OCI-LY7 (cell line): ENCODE data around the gene TMED1. TPM values are rescaled to one million over a fixed set of nuclear protein-coding genes. Genes with fewer than 3 reads are reported as not detected.
A peak's percentile ranks its signal among the peaks of the same experiment; 100 is the strongest.

Experiments used
- BruUV-seq: library from RNA; stranded (reverse); fragments of 400-500 nt; replicated peaks from 2 replicates; lab custom pipeline; 2021; lab: Mats Ljungman, UMichigan
- CTCF ChIA-PET: fragments of 300-600 bp; sonication (Branson Sonifier 250); formaldehyde crosslinking; loops from one replicate; lab custom pipeline; 2022; ENCODE audit warnings: antibody characterized with exemption; ENCODE audit not compliant: unreplicated experiment; lab: Charles Lee
- POLR2A ChIA-PET: fragments of 300-600 bp; sonication (Branson Sonifier 250); formaldehyde crosslinking; loops from one replicate; lab custom pipeline; 2022; ENCODE audit warnings: antibody characterized with exemption; lab: Charles Lee
- DNase-seq: peaks from one replicate; pipeline ENCODE4 v3.0.0-alpha.2; 2015; ENCODE audit warnings: low spot score
- H2AFZ ChIP-seq: fragments of 200-600 bp; sonication (generic), shearing (Covaris generic); 2 replicates; pipeline ENCODE4 v1.6.1; 2014; ENCODE audit warnings: mild to moderate bottlenecking, antibody characterized with exemption, low read length, moderate library complexity
- H3K27ac ChIP-seq: fragments of 200-600 bp; sonication (generic); 2 replicates; pipeline ENCODE4 v1.5.1; 2014; ENCODE audit warnings: mixed run types, low read depth, mild to moderate bottlenecking, moderate library complexity, low read length, inconsistent platforms; ENCODE audit not compliant: poor library complexity, severe bottlenecking
- H3K36me3 ChIP-seq: fragments of 200-600 bp; sonication (generic); 2 replicates; pipeline ENCODE4 v1.6.1; 2014; ENCODE audit warnings: mild to moderate bottlenecking, antibody characterized with exemption, low read length, moderate library complexity, mixed read lengths; ENCODE audit not compliant: insufficient read depth
- H3K4me1 ChIP-seq: fragments of 200-600 bp; sonication (generic); 2 replicates; pipeline ENCODE4 v1.5.1; 2014; ENCODE audit warnings: mild to moderate bottlenecking, low read length; ENCODE audit not compliant: insufficient read depth, poor library complexity, severe bottlenecking
- H3K4me2 ChIP-seq: fragments of 200-600 bp; sonication (generic); 2 replicates; pipeline ENCODE4 v1.6.1; 2014; ENCODE audit warnings: mild to moderate bottlenecking, low read length
- H3K4me3 ChIP-seq: fragments of 200-600 bp; sonication (generic); 2 replicates; pipeline ENCODE4 v1.5.1; 2014; ENCODE audit warnings: mild to moderate bottlenecking, low read depth, low read length; ENCODE audit not compliant: poor library complexity, severe bottlenecking
- H3K79me2 ChIP-seq: fragments of 200-600 bp; sonication (generic); 2 replicates; pipeline ENCODE4 v1.6.1; 2016; ENCODE audit warnings: low read depth, mild to moderate bottlenecking, low read length, moderate library complexity, mixed read lengths; ENCODE audit not compliant: insufficient read depth
- H3K9me2 ChIP-seq: fragments of 200-600 bp; sonication (generic); 2 replicates; pipeline ENCODE4 v1.6.1; 2016; ENCODE audit warnings: mild to moderate bottlenecking, low read length, mixed read lengths; ENCODE audit not compliant: insufficient read depth
- H3K9me3 ChIP-seq: fragments of 200-600 bp; sonication (generic); 2 replicates; pipeline ENCODE4 v1.6.1; 2014; ENCODE audit warnings: mild to moderate bottlenecking, mixed run types, low read length, mixed read lengths
- H4K20me1 ChIP-seq: fragments of 200-600 bp; sonication (generic); 2 replicates; pipeline ENCODE4 v1.6.1; 2014; ENCODE audit warnings: mild to moderate bottlenecking, antibody characterized with exemption, low read length, moderate library complexity, mixed read lengths; ENCODE audit not compliant: insufficient read depth
- EZH2phosphoT487 ChIP-seq: fragments of 200-600 bp; sonication (generic); IDR thresholded peaks from 2 replicates; pipeline ENCODE4 v1.6.1; 2018; ENCODE audit warnings: low read depth, borderline replicate concordance, mild to moderate bottlenecking, mixed run types, antibody characterized with exemption, low read length, moderate library complexity, mixed read lengths
- intact Hi-C: fragments of 100-400 bp; cut with micrococcal nuclease; formaldehyde crosslinking; loops from one replicate; pipeline ENCODE4 v1.10.0; 2022; ENCODE audit not compliant: unreplicated experiment
- total RNA-seq, 2 experiments: library from RNA; depleted of rRNA in 1 of 2; stranded (reverse); fragments of >200 nt in 1 of 2; shearing (Covaris generic) in 1 of 2; gene quantifications; 2 replicates each; pipeline ENCODE4 v1.2.3, GENCODE V29; 2014 to 2022
- TF ChIP-seq, protein P1 (sequence below): fragments of 200-600 bp; sonication (generic); conservative IDR thresholded peaks from 2 replicates; pipeline ENCODE4 v1.5.1; 2014; ENCODE audit warnings: mild to moderate bottlenecking, antibody characterized with exemption, low read length, moderate library complexity, mixed read lengths

TMED1 gene
- total RNA-seq, 2 experiments from 2014 or later = 13.2 to 22.5 TPM

DNA sequence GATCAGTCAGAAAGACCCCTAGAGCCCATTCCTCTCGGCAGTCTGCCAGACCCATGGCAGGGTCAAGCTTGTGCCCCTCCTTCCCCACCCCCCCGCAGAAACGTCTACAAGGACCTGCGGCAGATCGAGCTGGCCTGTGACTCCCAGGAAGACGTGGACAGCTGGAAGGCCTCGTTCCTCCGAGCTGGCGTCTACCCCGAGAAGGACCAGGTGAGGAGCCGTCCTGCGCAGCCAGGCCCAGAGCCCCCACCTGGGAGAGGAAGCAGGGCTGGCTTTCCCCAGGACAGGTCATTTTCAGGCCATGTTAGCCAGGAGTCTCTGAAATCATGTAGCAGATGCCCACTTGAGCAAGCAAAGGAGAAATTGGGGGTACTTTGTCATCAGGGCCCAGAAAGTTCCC, 12.3 kb downstream of the TMED1 start:
- BruUV-seq = no TSS peak
- Histone ChIP-seq H3K36me3 (peaks cover 56% of the 10 kb centered on the region), H3K4me1 (no peaks in the 10 kb centered on the region), H3K9me3 (no peaks in the 10 kb centered on the region), H3K9me2 (no peaks in the 10 kb centered on the region), H4K20me1 (no peaks in the 10 kb centered on the region), H3K4me2 (no peak overlapping the region), H3K27ac (no peak overlapping the region), H3K4me3 (no peak overlapping the region), H3K79me2 (no peaks in the 10 kb centered on the region), H2AFZ (no peak overlapping the region)
- TF ChIP-seq, protein P1, sequence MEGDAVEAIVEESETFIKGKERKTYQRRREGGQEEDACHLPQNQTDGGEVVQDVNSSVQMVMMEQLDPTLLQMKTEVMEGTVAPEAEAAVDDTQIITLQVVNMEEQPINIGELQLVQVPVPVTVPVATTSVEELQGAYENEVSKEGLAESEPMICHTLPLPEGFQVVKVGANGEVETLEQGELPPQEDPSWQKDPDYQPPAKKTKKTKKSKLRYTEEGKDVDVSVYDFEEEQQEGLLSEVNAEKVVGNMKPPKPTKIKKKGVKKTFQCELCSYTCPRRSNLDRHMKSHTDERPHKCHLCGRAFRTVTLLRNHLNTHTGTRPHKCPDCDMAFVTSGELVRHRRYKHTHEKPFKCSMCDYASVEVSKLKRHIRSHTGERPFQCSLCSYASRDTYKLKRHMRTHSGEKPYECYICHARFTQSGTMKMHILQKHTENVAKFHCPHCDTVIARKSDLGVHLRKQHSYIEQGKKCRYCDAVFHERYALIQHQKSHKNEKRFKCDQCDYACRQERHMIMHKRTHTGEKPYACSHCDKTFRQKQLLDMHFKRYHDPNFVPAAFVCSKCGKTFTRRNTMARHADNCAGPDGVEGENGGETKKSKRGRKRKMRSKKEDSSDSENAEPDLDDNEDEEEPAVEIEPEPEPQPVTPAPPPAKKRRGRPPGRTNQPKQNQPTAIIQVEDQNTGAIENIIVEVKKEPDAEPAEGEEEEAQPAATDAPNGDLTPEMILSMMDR = no peak
- TF ChIP-seq EZH2phosphoT487 = no peak
- CTCF ChIA-PET = no interaction called here
- intact Hi-C loops = no loop called here
- DNase-seq = no peak
- POLR2A ChIA-PET = no interaction called here

- no peaks in the 10 kb centered on the region for H3K9me2 ChIP-seq
- intact Hi-C loops = loop anchor here (1.0 kb wide), 1 partner anchor 103 kb away; no protein-coding TSS in a partner anchor
- peaks cover 46% of the 10 kb centered on the region for H3K36me3 ChIP-seq
- no peaks in the 10 kb centered on the region for H3K9me3 ChIP-seq
- H3K27ac ChIP-seq = no peak overlapping the region
- no peaks in the 10 kb centered on the region for H3K4me1 ChIP-seq
- no peak for TF ChIP-seq EZH2phosphoT487
- TF ChIP-seq, protein P1 = peak; percentile 69
- no peaks in the 10 kb centered on the region for H3K79me2 ChIP-seq
- H3K4me3 ChIP-seq = no peak overlapping the region
- no peak overlapping the region for H3K4me2 ChIP-seq
- ChIA-PET POLR2A (interaction anchor here (1.0 kb wide), 1 partner anchor 16 kb away, joined by 3 read pairs; the partner anchor contains the start of gene TMED1), CTCF (interaction anchor here (0.6 kb wide), 1 partner anchor 14 kb away, joined by 3 read pairs; no protein-coding TSS in a partner anchor)
- H2AFZ ChIP-seq = no peak overlapping the region
- no peaks in the 10 kb centered on the region for H4K20me1 ChIP-seq
- BruUV-seq = no TSS peak
- DNase-seq = peak; percentile 34
These were observed 15.8 kb downstream of the TMED1 start for GRCh38 chr19:10820173-10820572.
